RWPE2 (cell line): Measurements from ENCODE around the gene TMEM95.

Experiments
- ATAC-seq: fragments of 200-7000 bp; cut with Tn5 transposase; 3 replicates; pipeline ENCODE4 v1.9.1; 2021; ENCODE audit warnings: low read depth
- DNase-seq: peaks from one replicate; pipeline ENCODE4 v3.0.0-alpha.2; 2020; ENCODE audit warnings: low spot score
- H3K27ac ChIP-seq: fragments of 450-650 bp; 2 replicates; pipeline ENCODE4 v1.5.1; 2017; ENCODE audit warnings: mild to moderate bottlenecking; ENCODE audit not compliant: poor library complexity, severe bottlenecking
- H3K27me3 ChIP-seq: fragments of 250-450 bp; sonication (Bioruptor Pico); 2 replicates; pipeline ENCODE4 v1.5.1; 2021; ENCODE audit warnings: mild to moderate bottlenecking, moderate library complexity; ENCODE audit not compliant: insufficient read depth, poor library complexity, severe bottlenecking
- H3K36me3 ChIP-seq: fragments of 250-450 bp; sonication (Bioruptor Pico); 2 replicates; pipeline ENCODE4 v1.5.1; 2020; ENCODE audit warnings: low read depth, mild to moderate bottlenecking, moderate library complexity
- H3K4me1 ChIP-seq: fragments of 250-450 bp; sonication (Bioruptor Pico); 2 replicates; pipeline ENCODE4 v1.5.1; 2021; ENCODE audit warnings: mild to moderate bottlenecking, moderate library complexity; ENCODE audit not compliant: insufficient read depth, poor library complexity, severe bottlenecking
- H3K4me3 ChIP-seq: fragments of 250-450 bp; sonication (Bioruptor Pico); 2 replicates; pipeline ENCODE4 v1.5.1; 2021; ENCODE audit warnings: mild to moderate bottlenecking, moderate library complexity; ENCODE audit not compliant: severe bottlenecking
- H3K9me3 ChIP-seq: fragments of 250-450 bp; sonication (Bioruptor Pico); 2 replicates; pipeline ENCODE4 v1.5.1; 2021; ENCODE audit warnings: mild to moderate bottlenecking, moderate library complexity; ENCODE audit not compliant: severe bottlenecking
- TF ChIP-seq, protein P1 (sequence below): fragments of 450-650 bp; IDR thresholded peaks from one replicate; pipeline ENCODE4 v1.5.1; 2017; ENCODE audit warnings: mild to moderate bottlenecking, moderate library complexity; ENCODE audit not compliant: poor library complexity, severe bottlenecking

TMEM95 gene

DNA sequence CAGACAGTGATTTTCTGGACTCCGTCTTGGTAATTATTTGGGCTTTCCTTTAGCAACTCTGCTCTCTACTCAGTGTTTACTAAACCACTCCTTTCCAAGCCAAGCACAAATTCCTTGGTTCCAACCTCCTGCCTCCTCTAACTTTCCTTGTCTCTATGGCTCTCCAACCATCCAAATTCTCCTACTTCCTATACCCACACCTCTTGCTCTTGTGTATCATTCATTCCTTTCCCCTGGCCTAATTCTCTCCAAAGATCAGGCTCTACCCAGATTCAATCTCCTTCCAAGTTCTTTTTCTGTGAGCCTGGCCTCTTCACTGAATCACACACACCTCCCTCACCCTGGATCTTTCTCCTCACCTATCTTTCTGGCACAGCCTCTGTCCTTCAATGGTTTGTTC, 26.9 kb upstream of the TMEM95 start:
- DNase-seq = no peak
- TF ChIP-seq, protein P1, sequence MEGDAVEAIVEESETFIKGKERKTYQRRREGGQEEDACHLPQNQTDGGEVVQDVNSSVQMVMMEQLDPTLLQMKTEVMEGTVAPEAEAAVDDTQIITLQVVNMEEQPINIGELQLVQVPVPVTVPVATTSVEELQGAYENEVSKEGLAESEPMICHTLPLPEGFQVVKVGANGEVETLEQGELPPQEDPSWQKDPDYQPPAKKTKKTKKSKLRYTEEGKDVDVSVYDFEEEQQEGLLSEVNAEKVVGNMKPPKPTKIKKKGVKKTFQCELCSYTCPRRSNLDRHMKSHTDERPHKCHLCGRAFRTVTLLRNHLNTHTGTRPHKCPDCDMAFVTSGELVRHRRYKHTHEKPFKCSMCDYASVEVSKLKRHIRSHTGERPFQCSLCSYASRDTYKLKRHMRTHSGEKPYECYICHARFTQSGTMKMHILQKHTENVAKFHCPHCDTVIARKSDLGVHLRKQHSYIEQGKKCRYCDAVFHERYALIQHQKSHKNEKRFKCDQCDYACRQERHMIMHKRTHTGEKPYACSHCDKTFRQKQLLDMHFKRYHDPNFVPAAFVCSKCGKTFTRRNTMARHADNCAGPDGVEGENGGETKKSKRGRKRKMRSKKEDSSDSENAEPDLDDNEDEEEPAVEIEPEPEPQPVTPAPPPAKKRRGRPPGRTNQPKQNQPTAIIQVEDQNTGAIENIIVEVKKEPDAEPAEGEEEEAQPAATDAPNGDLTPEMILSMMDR = no peak
- H3K27me3 ChIP-seq = no peaks in the 10 kb centered on the region
- no peak overlapping the region for H3K27ac ChIP-seq
- H3K9me3 ChIP-seq = no peaks in the 10 kb centered on the region
- H3K4me1 ChIP-seq = no peaks in the 10 kb centered on the region
- ATAC-seq = no peak
- H3K36me3 ChIP-seq = peaks cover 26% of the 10 kb centered on the region
- peak overlapping the region; percentile 56 for H3K4me3 ChIP-seq

- ATAC-seq = peak; percentile 31
- Histone ChIP-seq H3K4me1 (no peaks in the 10 kb centered on the region), H3K4me3 (peak within 1 kb of the TSS; percentile 56), H3K36me3 (peaks cover 18% of the 10 kb centered on the region), H3K27me3 (no peaks in the 10 kb centered on the region), H3K9me3 (no peaks in the 10 kb centered on the region), H3K27ac (peak within 1 kb of the TSS; percentile 60)
- no peak for DNase-seq
- TF ChIP-seq, protein P1 = no peak
Measured at GRCh38 chr17:7328840-7329373, 26.0 kb upstream of the TMEM95 start, which contains the start of gene NEURL4. Gene NEURL4 (minus strand): TSS chr17:7329335. CDS start chr17:7329312, 23 bp downstream.

DNA sequence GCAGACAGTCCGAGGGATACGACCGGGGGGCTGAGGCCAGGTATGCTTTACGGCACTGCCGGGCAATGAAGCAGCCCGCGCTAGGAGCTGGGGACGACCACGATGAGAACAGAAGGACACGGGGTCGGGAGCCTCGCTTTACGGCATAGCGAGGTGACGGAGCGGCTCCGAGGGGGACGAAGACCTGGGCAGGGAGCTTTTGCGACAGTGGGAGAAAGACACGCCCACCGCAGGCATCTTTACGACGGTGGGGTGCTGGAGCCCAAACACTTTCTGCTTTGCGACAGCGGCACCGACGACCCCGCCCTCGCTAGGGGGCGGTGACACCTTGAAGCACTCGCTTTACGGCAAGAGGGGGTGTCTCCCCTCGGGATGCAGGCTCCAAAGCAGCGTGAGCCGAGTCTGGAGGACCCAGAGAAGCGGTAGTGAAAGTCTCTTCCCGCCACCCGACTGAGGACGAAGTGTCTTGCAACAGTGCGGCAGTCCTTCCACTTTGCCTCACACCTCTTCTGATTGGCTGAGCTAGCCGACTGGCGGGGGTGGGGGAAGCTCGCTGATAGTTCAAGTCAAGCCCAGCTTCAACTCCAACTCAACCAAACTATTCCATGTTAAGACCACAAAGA, 25.5 kb upstream of the TMEM95 start:
- Histone ChIP-seq H3K4me1 (no peaks in the 10 kb centered on the region), H3K4me3 (peak overlapping the region; percentile 56), H3K27me3 (no peaks in the 10 kb centered on the region), H3K36me3 (peaks cover 12% of the 10 kb centered on the region), H3K9me3 (no peaks in the 10 kb centered on the region), H3K27ac (peak overlapping the region; percentile 60)
- DNase-seq (peak; percentile 98), ATAC-seq (peak; percentile 75)
- TF ChIP-seq, protein P1 = no peak

DNA sequence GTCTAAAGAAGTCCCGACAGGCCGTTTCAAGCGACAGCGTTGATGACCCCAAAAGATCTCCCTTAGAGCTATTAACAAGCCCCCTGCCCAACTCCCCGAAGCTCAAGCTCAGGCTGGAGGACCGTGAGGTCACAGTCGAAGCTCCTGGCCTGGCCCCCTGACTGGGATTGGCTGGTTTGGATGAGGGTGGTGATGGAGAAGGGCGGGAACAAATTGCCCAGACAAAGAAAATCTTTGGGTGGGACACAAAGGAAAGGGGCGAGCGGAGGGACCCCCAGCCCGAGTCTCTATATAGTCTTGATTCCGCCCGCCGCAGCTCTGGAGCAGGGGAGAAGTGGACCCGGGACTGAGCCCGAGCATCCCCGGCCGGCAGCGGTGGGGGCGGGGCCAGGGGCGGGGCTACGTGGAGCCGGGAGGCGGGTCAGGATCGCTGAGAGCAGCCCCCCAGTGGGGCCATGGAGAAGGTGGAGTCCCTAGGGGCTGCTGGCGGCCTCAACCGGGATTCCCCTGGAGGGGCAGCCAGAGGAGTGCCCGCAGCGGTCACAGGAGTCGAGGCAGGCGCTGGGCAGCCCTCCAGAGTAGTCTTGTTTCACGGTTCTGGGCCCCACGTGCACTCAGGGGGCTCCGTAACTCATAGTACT, 24.8 kb upstream of the TMEM95 start:
- no peaks in the 10 kb centered on the region for H3K9me3 ChIP-seq
- ATAC-seq (peak; percentile 79), DNase-seq (peak; percentile 84)
- peak overlapping the region; percentile 60 for H3K27ac ChIP-seq
- peaks cover 9% of the 10 kb centered on the region for H3K36me3 ChIP-seq
- H3K4me1 ChIP-seq = no peaks in the 10 kb centered on the region
- no peaks in the 10 kb centered on the region for H3K27me3 ChIP-seq
- TF ChIP-seq, protein P1 = no peak
- peak overlapping the region; percentile 56 for H3K4me3 ChIP-seq
